HG02852 (cell line): ENCODE measurements around the gene PCCB.
"Not testable (repeated sequence)": the region's sequence is repeated elsewhere in the genome, so short reads cannot be mapped to it uniquely, and the experiment has no call there.

Experiments used
- ATAC-seq: cut with Tn5 transposase; IDR thresholded peaks from one replicate; pipeline ENCODE4 v1.9.1; 2021; ENCODE audit warnings: mild to moderate bottlenecking, moderate library complexity; ENCODE audit not compliant: unreplicated experiment

Gene PCCB

DNA sequence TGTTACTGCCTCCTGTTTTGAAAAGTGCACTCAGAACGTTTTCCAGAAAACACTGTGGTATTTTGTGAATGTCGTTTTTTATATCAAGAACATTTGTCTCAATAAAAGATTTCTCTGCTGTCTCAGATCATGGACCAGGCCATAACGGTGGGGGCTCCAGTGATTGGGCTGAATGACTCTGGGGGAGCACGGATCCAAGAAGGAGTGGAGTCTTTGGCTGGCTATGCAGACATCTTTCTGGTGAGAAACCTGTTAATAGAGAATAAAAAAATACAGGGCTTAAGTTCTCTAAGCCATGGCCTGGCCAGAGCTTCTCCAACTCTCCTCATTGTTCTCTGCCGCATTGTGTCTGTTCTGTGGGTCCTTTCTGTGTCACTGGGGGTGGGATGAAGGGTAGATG is 11.7 kb downstream of the PCCB start:
- no peak for ATAC-seq

DNA sequence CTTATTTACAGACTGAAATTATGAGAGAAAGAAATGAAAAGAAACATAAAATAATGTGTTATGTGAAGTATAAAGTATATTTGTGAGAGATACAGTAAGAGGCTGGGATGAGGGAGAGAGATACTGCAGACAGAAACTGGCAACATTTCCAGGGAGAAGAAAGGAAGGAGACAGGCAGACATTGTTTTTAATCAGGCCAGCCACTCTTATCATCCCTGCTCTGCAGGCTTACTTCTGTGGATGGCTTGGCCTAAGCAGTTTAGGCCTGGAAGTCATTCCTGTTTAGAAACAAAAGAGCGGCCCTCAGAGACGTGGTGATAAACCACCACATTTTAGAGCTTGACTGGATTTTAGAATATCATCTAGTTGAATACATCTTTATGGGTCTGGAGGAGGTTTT is 12.4 kb downstream of the PCCB start:
- no peak for ATAC-seq

DNA sequence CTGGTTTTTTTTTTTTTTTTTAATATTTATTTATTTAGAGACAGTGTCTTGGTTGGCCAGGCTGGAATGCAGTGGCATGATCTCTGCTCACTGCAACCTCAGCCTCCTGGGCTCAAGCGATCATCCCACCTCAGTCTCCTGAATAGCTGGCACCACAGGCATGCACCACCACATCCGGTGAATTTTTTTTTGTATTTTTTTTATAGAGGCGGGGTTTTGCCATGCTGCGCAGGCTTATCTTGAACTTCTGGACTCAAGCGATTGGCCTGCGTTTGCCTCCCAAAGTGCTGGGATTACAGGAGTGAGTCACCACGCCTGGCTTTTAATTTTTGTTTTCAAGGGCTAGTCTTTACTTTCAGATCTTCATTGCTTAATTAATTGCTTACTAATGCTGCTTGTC is 13.1 kb downstream of the PCCB start:
- ATAC-seq: no peak

DNA sequence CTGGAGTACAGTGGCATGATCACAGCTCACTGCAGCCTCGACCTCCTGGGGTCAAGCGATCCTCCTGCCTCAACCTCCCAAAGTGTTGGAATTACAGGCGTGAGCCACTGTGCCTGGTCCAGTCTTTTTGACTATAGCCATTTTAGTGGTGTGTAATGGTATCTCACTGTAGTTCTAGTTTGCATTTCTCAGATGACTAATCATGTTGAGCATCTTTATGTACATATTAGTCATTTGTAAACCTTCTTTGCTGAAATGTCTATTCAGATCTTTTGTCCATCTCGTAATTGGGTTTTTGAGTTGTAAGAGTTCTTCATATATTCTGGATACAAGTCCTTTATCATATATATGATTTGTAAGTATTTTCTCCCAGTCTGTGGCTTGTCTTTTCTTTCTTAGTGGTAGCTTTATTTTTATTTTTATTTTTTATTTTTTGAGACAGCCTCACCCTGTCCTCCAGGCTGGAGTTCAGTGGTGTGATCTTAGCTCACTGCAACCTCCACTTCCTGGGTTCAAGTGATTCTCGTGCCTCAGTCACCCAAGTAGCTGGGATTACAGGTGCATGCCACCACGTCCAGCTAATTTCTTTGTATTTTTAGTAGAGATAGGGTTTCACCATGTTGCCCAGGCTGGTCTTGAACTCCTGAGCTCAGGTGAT is 16.5 kb downstream of the PCCB start:
- peak; percentile 85 for ATAC-seq

DNA sequence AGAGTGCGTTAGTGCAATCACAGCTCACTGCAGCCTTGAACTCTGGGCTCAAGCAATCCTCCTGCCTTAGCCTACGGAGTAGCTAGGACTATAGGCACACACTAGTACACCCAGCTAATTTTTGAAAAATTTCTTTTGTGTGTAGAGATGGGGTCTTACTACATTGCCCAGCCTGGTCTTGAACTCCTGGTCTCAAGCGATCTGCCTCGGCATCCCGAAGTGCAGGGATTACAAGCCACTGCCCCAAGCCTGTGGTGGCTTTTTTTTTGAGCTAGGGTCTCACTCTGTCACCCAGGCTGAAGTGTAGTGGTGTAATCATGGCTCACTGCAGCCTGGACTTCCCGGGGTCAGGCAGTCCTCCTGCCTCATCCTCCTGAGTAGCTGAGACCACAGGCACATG is 17.1 kb downstream of the PCCB start:
- no peak for ATAC-seq

DNA sequence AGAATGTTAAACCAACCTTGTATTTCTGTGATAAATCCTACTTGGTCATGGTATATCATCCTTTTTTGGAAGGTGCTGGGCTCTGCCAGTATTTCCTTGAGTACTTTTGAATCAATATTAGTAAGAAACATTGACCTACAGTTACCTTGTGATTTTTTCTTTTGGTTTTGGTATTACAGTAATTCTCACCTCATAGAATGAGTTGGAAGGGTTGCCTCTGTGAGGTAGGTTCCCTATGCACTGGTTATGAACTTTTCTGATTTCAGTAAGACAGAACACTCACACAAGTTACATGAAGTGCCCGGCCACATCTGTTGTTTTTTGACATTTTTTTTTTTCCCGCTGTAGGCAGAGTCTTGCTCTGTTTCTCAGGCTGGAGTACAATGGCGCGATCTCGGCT is 20.0 kb downstream of the PCCB start:
- no peak for ATAC-seq

DNA sequence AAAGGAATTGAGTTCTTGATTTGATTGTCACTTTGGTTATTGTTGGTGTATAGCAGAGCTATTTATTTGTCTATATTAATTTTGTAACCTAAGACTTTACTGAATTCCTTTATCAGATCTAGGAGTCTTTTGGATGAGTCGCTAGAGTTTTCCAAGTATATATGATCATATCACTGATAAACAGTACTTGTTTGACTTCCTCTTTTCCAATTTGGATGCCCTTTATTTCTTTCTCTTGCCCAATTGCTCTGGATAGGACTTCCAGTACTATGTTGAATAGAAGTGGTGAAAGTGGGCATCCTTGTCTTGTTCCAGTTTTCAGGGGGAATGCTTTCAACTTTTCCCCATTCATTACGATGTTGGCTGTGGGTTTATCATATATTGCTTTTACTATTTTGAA is 21.5 kb downstream of the PCCB start:
- ATAC-seq: not testable (repeated sequence)

DNA sequence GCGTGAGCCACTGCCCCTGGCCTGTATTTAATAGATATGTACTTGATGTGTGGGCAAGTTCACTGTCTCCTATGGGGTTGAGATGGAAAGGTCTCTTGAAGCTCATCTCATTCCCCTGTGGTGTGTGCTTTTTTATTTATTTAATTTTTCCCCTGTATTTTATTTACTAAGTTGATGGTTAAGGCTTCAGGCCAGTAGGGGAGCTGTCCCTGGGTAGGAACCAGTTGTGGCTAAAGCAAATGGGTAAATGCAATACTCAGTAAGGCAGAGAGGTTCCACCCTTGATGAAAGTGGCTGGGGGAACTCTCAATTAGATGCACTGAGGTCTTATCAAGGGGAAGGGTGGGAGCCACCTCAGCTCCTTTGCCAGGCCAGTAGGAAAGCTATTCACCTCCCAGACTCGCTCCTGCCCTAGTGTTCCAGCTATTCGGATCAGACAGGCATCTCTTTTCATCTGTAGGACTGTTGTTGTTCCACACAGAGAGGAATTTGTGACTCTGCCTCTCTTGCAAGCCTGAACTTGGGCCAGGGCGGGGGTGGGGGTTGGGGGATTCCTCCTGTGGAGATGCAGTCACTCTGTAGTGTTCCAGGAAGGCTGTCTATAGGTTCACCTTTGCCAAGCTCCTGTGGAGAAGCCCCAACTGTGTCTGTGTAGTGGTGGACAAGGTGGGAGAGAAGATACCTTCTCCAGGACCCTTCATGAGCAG is 26.1 kb downstream of the PCCB start:
- ATAC-seq: no peak

DNA sequence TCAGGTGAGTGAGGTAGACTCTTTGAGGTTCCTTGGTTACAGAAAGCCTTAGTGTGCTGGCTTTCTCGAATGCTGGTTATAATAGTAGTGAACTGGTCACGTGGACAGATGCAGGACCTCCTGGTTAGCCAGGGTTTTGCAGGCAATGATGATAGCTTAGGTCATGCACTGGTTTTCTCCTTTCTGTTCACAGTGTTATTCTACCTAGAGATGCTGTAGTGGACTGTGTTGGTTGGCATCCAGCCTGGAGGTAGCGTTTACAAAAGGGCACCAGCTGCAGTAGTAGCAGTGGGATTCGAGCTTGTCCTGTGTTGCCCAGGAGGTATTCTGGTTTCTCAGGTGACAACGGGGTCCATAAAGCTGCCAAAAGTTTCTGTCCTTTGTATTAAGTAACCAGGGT is 27.0 kb downstream of the PCCB start:
- ATAC-seq: no peak

DNA sequence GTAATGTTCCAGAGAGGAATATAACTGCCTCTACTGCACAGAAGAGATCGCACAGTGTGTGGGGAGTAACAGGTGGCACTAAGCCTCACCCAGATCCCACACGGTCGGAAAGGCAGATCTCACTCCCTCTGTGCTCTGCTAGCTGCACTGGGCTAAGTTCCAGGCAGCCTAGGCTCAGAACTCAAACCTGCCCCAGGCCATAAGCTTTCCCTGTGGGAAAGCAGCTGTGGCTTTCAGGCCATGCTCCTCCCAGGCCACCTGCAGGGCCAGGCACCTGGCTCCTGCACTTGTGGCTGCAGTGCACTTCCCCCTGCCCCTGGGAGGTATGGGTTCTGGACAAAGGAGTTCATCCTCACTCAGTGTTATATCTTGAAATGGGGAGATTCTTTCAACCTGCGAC is 27.5 kb downstream of the PCCB start:
- ATAC-seq: no peak

DNA sequence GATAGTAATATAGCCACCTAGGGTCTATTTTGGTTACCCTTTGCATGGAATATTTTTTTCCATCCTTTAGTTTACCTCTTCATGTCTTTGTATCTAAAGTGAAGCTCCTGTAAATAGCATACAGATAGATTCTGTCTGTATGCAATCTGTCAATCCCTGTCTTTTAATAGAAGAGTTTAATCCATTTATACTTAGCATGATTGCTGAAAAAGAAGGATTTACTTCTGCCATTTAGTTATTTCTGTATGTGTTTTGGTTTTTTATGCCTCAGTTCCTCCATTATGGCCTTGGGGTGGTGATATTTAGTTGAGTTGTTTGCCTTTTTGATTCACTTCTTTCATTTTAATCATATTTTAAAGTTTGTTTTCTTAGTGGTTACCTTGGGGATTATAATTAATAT is 29.0 kb downstream of the PCCB start:
- ATAC-seq: no peak

DNA sequence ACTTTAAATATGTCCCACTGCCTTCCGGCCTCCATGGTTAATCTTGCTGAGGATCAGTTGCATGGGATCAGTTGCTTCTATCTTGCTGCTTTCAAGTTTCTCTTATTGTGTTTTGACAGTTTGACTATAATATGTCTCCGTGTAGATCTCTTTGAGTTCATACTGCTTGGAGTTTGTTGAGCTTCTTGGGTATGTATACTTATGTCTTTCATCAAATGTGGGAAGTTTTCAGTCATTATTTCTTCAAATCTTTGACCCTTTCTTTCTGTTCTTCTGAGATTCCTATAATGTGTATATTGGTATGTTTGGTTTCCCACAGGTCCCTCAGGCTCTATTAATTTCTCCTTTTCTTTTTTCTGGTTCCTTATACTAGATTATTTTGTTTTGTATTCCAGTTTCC is 30.8 kb downstream of the PCCB start:
- ATAC-seq: no peak

DNA sequence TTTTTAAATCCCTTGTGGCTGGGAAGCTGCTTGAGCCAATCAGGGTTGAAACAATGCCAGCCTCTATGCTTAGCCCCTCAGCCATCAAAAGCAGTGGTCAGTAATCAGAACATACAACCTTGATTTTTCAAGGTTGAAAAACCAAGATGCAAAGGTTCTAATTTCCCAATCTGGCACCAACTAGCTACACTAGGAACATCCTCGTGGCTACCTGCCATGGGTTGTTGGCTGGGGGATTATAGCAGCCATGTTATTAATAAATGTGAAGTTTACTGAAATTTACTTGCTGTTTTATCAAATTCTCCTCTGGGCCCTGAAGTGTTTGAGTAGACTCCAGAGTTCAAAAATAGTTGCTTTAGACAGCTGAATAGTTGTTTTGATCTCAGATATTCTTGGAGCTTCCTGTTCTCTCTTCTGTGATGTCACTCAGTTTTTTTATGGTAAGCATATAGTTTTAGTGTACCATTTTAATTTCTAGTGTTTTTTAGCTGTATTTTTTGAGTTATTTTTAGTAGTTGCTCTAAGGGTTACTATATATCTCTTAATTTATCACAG is 31.9 kb downstream of the PCCB start:
- no peak for ATAC-seq

DNA sequence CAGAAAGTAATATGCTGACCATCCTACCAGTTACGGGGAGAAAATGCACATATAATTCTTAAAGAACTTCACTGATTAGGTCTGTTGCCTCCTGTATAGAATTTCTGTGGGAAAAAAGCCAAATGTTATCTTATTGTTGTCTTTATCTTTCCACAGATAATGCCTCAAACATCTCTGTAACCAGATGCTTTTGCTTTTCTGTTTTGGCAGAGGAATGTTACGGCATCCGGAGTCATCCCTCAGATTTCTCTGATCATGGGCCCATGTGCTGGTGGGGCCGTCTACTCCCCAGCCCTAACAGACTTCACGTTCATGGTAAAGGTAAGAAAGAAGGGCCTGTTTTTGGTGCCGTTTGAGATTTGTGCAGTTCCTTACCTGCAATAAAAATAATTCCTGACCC is 33.5 kb downstream of the PCCB start:
- ATAC-seq: no peak

DNA sequence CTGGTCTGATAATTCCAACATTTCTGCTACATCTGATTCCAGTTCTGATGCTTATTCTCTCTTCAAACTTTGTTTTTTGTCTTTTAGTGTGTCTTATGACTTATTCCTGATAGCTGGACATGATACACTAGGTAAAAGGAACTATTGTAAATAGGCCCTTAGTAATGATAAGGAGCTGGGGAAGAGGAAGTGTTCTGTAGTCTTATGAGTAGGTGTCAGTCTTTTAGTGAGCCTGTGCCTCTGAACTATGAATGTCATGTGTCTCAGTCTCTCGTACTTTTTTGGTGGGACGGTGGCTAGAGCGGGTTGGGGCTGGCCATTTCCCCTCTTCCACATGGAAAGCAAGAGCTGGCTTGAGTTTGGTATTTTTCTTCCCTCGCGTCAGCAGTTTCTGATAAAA is 41.2 kb downstream of the PCCB start:
- ATAC-seq: no peak

DNA sequence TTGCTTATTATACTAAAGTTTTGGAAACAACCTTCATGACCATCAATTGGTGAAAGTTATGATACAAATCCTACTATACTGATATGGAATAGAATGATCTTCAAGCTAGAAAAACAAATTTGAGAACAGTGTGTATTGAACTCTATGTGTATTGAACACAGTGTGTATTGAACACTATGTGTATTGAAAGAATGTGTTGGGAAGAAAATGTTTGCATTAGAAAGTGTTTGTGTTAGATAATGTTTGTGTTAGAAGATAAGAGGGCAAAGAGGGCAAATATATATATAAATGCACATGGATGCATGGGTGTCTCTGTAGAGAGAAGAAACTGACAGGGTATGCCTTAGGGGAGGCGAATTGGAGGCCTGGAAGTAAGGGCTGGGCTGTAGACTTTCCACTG is 42.4 kb downstream of the PCCB start:
- no peak for ATAC-seq

DNA sequence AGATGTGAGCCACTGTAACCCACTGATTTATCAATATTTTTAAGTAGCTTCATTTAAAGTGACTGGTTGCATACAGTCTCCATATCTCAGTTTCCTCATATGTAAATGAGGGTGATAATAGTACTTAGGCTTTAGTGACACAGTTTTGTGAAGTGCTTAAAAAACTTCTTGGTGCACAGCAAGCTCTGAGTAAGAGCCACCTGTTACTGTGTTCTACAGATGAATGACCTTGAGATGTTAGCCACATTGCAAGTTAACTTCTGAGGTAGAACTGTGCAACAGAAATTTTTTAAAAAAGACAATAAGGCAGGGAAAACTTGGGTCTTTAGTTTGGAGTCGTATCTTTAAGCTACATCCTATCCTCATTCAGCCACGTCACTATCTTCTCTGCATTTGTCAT is 43.1 kb downstream of the PCCB start:
- ATAC-seq: no peak

DNA sequence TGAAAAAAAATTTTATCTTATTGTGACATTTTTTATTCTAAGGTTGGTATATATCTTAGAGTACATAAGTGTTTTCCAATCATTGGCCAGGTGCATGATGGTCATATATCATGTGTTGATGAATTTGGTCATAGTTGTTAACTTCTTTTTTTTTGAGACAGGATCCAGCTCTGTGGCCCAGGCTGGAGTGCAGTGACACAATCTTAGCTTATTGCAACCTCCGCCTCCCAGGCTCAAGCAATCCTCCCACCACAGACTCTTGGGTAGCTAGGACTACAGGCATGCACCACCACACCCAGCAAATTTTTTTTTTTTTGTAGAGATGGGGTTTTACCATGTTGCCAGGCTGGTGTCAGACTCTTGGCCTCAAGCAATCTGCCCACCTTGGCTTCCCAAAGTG is 44.0 kb downstream of the PCCB start:
- no peak for ATAC-seq

DNA sequence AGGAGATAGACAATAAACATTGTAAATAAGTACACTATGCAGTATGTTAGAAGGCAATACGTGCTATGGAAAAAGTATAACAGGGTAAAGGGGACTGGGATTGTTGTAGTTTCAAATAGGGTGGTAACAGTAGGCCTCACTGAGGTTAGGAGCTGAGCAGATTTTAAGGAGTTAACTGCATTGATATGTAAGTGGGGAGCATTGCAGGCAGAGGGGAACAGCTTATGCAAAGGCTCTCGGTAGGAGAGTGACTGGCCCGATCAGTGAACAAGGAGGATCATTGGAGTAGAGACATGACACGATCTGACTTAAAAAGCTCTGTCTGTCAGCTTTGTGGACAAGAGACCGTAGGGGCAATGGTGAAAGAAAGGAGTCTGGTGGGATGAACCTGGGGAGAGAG is 46.8 kb downstream of the PCCB start:
- no peak for ATAC-seq

DNA sequence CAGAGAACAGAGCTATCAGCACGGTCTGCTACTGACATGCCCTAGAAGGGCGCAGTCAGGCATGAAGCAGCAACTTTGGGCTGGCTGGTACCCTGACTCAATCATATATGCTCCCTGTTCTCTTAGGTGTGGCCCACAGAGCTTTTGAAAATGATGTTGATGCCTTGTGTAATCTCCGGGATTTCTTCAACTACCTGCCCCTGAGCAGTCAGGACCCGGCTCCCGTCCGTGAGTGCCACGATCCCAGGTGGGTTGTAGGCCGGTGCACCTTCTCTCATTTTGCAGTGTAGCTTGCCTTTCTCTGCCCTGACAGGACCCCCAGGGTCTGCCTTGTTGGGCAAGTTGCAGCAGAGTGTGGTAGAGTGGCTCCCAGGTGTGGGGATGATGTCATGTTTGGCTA is 47.7 kb downstream of the PCCB start:
- ATAC-seq: no peak

DNA sequence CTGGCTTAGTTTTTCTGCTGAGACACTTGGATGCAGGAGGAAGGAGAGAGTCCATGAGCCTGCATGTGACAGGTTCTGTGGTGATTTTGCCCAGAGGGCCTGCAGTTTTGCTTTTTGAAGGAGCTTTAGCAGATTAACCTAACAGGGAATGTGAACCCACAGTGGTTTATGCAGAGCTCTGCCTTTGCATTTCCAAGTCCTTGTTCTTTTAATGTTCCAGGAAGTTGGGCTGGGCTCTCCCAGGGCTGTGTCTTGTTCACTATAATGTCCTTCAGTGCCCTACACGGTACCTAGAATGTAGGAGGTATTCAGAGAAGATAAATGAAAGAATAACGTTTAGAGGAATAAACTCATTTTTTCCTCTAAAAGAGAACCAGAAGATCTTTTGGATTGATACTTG is 50.3 kb downstream of the PCCB start:
- ATAC-seq: no peak

DNA sequence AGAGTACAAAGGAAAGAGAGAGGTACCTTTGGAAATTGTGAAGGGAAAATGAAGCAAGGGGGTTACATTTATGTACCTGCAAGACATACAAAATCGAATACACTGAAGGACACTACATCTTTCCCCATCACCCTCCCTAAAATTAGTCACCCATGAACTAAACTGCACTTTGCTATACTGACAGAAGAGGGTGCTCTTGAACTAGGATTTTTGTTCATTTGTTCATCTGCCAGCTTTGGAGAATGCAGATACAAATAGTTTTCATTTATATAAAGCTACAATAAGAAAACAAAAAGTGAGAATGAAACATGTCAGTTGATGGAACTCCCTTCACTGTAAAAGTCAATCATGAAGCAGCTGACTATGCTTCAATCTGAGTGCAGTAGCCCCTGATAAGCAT is 55.7 kb downstream of the PCCB start:
- ATAC-seq: no peak

DNA sequence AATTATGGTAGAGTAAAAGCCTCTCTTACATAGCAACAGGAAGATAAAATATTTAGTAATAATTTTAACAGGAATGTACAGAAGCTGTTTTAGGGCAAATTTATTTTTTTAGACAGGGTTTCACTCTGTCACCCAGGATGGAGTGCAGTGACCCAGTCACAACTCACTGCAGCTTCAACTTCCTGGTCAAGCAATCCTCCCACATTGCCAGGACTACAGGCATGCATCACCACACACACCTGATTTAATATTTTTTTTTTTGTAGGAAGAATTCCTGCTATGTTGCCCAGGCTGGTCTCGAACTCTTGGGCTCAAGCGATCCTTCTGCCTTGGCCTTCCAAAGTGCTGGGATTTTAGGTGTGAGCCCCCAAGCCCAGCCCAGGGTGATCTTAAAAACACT is 61.1 kb downstream of the PCCB start:
- no peak for ATAC-seq
